Measurements from ENCODE around the gene PHKA2.
"Not testable (repeated sequence)": the region's sequence is repeated elsewhere in the genome, so short reads cannot be mapped to it uniquely, and the experiment has no call there.

The PHKA2 gene

DNA sequence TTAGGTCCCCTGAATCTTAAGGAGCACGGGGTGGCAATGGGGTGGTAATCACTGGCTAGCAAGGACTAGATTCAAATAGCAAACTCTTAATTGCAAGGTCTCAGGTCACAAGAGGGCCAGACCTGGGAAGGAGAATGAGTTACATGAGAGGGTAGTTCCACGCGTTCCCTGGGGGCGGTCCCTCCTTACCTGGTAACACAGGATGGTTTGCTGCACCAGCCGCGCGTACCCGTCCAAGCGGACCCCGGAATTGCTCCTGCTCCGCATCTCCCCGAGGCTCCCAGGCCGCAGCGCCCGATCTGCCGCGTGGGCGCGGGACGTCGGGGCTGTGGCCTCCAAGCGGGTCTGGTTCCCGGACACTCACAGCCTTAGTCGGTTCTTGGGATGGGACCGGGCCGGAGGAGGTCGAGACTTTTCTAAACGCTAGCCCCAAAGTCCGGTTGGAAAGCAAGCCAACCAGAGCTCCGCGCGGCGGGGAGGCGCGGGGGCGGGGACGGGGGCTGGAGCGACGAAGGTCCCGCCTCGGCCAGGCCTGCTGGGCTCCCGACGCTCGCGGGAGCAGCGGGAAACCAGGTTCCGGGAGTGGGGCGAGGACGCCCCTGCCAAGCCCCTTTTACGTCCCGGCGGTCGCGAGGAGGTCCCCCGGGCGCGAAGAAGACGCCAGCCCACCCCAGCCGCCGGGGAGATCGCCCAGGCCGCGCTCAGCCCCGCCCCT lies at the start of gene PHKA2:
Gene PHKA2, minus strand, starts transcription at position 449 of the 715 bp plus-strand sequence. Its CDS starts 182 bp downstream, at position 267.
- DNase-seq = peak; percentile 57

DNA sequence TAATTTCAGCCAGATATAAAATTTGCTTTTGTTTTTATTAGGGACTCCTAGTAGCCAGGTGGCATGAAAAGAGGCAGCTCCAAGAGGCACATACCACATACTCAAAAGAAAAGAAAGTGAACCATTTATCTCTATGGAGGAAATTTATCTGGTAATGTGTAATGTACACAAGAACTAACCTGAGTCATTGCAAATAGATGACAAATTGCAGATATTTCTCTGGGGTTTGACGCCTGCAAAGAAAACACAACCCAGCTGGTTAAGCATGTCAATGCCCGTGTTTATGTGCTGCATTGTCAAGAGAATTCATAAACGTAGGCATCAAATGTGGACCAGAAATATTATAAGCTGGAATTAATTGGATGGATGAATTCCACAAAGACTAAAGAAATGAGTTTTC lies 46.9 kb upstream of the PHKA2 start:
- DNase-seq = no peak

- DNase-seq = no peak
These were observed 44.6 kb upstream of the PHKA2 start for GRCh38 chrX:19028560-19028959.

GRCh38 chrX:19024366-19024765 lies 40.5 kb upstream of the PHKA2 start:
- DNase-seq = no peak

GRCh38 chrX:19019996-19020395 lies 36.1 kb upstream of the PHKA2 start:
- DNase-seq = no peak

DNA sequence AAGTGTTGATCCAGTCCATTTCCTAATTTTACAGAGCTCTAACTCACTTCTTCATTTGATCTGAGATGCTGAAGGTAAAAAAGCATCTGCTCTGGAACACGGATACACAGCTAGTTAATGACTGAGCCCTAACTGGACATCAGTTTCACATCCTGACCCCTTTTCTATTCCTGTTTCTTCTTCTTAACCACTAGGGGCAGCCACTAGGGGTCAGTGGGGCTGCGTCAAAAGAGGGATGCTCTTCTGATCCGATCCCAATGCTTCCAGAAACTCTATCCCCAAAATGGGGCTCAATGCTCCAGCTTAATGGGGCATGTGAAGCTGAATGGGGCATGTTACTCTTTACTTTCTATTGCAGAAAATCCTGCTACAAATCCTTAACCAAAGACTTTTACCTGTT lies 33.4 kb upstream of the PHKA2 start:
- DNase-seq = peak; percentile 3

DNA sequence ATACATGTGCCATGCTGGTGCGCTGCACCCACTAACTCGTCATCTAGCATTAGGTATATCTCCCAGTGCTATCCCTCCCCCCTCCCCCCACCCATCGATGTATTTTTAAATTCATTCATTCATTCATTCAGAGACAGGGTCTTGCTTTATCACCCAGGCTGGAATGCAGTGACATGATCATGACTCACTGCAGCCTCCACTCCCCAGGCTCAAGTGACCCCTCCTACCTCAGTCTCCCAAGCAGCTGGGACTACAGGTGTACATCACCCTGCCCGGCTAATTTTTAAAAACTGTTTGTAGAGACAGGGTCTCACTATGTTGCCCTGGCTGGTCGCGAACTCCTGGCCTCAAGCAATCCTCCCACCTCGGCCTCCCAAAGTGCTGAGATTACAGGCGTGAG lies 32.7 kb upstream of the PHKA2 start:
- not testable (repeated sequence) for DNase-seq

DNA sequence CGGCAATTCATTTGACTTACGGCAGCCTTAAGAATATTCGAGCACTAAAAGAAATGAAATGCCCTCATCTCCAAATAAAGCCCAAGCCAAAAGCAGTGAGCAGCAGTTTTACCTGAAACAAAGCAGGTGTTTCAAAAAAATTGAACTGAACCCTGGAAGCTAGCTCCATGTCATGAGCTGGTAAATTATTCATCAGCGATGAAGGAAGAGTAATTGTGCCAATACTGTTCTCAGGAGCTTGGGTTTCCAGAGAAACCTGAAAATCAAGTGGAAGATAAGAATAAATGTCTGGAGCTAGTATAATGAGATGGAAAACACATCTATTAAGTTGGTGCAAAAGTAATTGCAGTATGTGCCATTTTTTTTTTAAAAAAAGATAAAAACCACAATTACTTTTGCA lies 24.0 kb upstream of the PHKA2 start:
- DNase-seq = no peak

DNA sequence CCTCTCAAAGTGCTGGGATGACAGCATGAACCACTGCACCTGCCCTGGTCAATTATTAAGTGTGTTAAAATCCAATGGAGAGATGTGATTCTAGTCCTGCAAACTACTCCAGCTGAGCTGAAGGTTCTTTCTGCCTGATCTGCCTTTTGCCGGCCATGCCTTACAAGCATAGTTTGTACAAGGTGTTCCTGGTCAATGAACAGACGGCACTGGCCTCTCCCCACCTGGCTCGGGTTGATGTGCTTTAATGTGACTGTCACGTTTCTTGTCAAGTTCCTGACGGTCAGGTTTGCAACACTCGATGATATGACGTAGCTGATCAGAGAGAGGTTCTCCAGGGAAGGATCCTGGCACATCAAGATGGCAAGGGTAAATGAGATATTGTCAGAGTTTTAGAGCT lies 23.1 kb upstream of the PHKA2 start:
- no peak for DNase-seq

DNA sequence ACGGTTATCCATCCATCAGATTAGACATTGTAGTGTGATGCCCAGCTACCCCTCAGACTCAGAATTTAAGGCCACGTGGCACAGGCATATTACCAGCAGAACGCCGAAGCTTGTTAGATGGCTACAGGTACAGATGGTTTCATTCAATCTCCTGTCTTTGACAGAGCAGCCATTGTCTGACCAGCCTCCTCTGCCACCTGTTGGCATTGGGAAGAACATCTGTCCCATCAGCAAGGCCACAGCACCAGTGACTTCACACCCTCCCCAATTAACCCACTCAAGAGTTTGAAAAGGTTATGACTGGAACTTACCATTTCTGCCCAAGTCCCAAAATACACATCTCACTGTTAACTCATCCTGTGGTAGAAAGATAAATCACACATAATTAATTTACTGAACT lies 22.0 kb upstream of the PHKA2 start:
- peak; percentile 5 for DNase-seq

DNA sequence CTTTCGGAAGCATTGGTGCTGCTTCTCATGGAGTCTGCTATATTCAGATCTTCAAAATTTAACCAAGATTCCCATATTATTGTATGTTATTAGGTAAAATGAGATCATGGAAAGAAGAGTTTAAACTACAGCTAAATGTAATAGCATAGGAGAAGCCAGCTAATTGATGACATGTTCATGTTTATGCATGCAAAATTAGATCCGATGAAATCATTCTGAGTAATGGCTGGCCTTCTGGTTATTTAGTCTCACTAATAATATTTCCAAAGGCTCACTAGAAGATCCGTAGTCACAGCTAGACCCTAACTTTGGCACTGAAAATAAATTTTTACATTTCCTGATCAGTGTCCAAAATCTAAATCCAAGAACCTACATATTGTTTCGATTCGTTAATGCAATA lies 19.8 kb upstream of the PHKA2 start:
- DNase-seq = no peak

- DNase-seq = no peak
These were observed 14.7 kb upstream of the PHKA2 start for GRCh38 chrX:18998653-18999052.

DNA sequence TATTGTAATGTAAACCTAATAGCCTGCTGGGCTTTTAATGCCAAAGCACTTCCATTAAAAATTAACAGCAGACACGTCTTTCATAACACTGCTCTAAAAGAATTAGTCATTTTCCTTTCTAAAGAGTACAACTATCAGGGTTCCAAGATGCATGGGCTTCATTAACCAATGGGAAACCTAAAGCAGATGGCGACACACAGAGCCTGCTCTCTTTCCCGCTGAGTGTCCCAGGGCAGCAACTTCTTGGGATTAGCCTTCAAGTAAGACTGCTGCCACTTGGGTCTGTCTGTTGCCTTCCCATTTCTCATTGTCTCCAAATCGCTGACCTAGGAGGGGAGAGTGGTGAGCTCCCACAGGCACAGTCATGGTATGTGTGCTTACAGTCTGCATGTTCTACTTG lies 14.0 kb upstream of the PHKA2 start:
- no peak for DNase-seq

- DNase-seq = no peak
These were observed 12.6 kb upstream of the PHKA2 start for GRCh38 chrX:18996536-18996935.

- DNase-seq = no peak
These were observed 11.3 kb upstream of the PHKA2 start for GRCh38 chrX:18995221-18995620.

GRCh38 chrX:18994713-18995112 lies 10.8 kb upstream of the PHKA2 start:
- DNase-seq = no peak

- DNase-seq = no peak
These were observed 8.9 kb upstream of the PHKA2 start for GRCh38 chrX:18992829-18993228.

GRCh38 chrX:18985186-18985435 lies 1.2 kb upstream of the PHKA2 start:
- no peak for DNase-seq

DNA sequence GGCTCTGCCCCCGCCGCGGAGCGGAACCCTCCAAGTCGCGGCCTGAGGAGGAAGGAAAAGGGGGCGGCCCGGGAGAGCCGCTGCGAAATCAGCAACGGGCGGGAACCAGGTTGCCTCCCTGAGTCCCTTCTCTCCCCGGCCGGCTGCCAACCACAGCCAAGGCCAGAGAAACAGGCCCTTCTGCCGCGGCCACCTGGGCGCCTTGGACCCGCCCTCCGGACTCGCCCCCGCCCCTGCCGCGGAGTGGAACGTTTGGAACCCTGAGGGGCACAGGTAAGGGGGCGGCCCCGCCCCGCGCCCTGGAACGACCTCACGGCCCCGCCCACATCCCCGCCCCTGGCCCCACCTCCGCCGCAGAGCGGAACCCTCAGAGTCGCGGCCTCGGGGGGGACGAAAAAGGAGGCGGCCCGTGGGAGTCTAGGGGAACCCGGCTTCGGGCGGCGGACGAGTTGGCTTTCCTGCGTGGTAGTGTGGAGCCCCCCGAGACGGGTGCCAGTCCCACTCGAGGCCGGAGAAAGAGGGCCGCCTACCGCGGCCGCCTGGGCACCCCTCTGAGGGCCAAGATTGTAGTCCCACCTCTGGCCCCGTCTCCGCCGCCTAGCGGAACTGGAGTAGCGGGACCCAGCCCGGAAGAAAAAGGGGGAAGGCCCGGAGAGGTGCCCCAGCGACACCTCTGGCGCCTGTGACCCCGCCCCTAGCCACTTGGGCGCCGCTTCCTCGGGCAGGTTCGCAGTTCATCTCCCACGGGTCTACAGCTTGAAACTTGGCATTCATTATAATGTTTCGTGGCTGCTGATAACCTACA lies 669 bp upstream of the PHKA2 start:
- DNase-seq = peak; percentile 85

- no peak for DNase-seq
These were observed 2.6 kb downstream of the PHKA2 start for GRCh38 chrX:18981124-18981807.

DNA sequence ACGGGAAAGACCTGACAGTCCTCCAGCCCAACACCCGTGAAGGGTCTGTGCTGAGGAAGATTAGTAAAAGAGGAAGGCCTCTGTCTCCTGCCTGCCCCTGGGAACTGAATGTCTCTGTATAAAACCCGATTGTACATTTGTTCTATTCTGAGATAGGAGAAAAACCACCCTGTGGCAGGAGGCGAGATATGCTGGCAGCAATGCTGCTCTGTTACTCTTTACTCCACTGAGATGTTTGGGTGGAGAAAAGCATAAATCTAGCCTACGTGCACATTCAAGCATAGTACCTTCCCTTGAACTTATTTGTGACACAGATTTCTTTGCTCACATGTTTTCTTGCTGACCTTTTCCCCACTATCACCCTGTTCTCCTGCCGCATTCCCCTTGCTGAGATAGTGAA lies 3.7 kb downstream of the PHKA2 start:
- not testable (repeated sequence) for DNase-seq

GRCh38 chrX:18974993-18975392 lies 8.9 kb downstream of the PHKA2 start:
- no peak for DNase-seq

GRCh38 chrX:18973527-18974192 lies 10.3 kb downstream of the PHKA2 start:
- no peak for DNase-seq

- DNase-seq = no peak
These were observed 12.4 kb downstream of the PHKA2 start for GRCh38 chrX:18971506-18971905.
